Natural killer cell (primary cell): ENCODE data around the gene SPTBN4. TPM values are rescaled to one million over a fixed set of nuclear protein-coding genes. Genes with fewer than 3 reads are reported as not detected.

Experiments used
- ATAC-seq, 3 donors: fragments of 150-1000 bp in 2 of 3; fragments of 200-7000 bp in 1 of 3; cut with Tn5 transposase; 1 replicate in 1 of 3; 2 replicates in 2 of 3; pipeline ENCODE4 v1.10.0; 2021; ENCODE audit warnings: mild to moderate bottlenecking in 2 of 3, moderate library complexity in 2 of 3
- DNase-seq, 2 donors: peaks; one replicate each; pipeline versions ENCODE4 v3.0.0 to v3.0.0-alpha.2; 2013 to 2021; ENCODE audit warnings: mixed read lengths in 1 of 2
- H3K27ac ChIP-seq: one replicate; pipeline ENCODE4 v1.5.1; 2013; ENCODE audit warnings: mild to moderate bottlenecking, low read length
- H3K27me3 ChIP-seq: one replicate; pipeline ENCODE4 v1.6.1; 2013; ENCODE audit warnings: low read length; ENCODE audit not compliant: control insufficient read depth, insufficient read depth
- H3K36me3 ChIP-seq: one replicate; pipeline ENCODE4 v1.6.1; 2013; ENCODE audit warnings: low read length; ENCODE audit not compliant: control insufficient read depth, insufficient read depth
- H3K4me1 ChIP-seq: one replicate; pipeline ENCODE4 v1.6.1; 2013; ENCODE audit warnings: low read length; ENCODE audit not compliant: control insufficient read depth, insufficient read depth
- H3K4me3 ChIP-seq: one replicate; pipeline ENCODE4 v1.5.1; 2013; ENCODE audit warnings: low read length
- H3K9me3 ChIP-seq: one replicate; pipeline ENCODE4 v1.6.1; 2013; ENCODE audit warnings: low read length; ENCODE audit not compliant: control insufficient read depth, insufficient read depth
- H3K27ac Mint-ChIP-seq, 2 donors: one replicate each; pipeline ENCODE4 v1.8.0; 2022; ENCODE audit warnings: mild to moderate bottlenecking in 2 of 2, mixed read lengths in 2 of 2, moderate library complexity in 1 of 2
- H3K27me3 Mint-ChIP-seq, 2 donors: one replicate each; pipeline ENCODE4 v1.8.0; 2022; ENCODE audit warnings: low read depth in 2 of 2, mixed read lengths in 2 of 2
- H3K36me3 Mint-ChIP-seq: one replicate; pipeline ENCODE4 v1.8.0; 2022; ENCODE audit warnings: mixed read lengths
- H3K4me1 Mint-ChIP-seq, 2 donors: one replicate each; pipeline ENCODE4 v1.8.0; 2022; ENCODE audit warnings: mixed read lengths in 2 of 2
- H3K4me3 Mint-ChIP-seq: one replicate; pipeline ENCODE4 v1.8.0; 2022; ENCODE audit warnings: mild to moderate bottlenecking, moderate library complexity, mixed read lengths
- H3K9me3 Mint-ChIP-seq, 2 donors: one replicate each; pipeline ENCODE4 v1.8.0; 2022; ENCODE audit warnings: mixed read lengths in 2 of 2
- WGBS: methylation state at CpG from one replicate; pipeline ENCODE4 v1.1.7; 2013; ENCODE audit warnings: missing lambda C conversion rate; ENCODE audit not compliant: insufficient coverage; 5-methylcytosine and 5-hydroxymethylcytosine counted together
- intact Hi-C: fragments of 100-400 bp; cut with micrococcal nuclease; formaldehyde crosslinking; loops from one replicate; pipeline ENCODE4 v1.14.2; 2022
- total RNA-seq, 4 donors: library from RNA; stranded (reverse); fragments of 120-200 nt in 1 of 4; gene quantifications; one replicate each; pipeline versions ENCODE4 v1.2.3 to v1.2.4, GENCODE V29; 2013 to 2022
- TF ChIP-seq, protein P1 (sequence below): fragments of 200-600 bp; IDR thresholded peaks from one replicate; pipeline ENCODE4 v1.8.0; 2022; ENCODE audit warnings: antibody characterized with exemption

SPTBN4 gene
- total RNA-seq, 3 donors from 2014 or later (not counting 1 experiment from before 2014, with no cell fraction given): 0.16 to 0.63 (median 0.31) TPM

GRCh38 chr19:40512110-40512472 is 45.3 kb downstream of the SPTBN4 start:
- ATAC-seq (no peak), DNase-seq (no peak)
- Histone ChIP-seq H3K36me3 (no peaks in the 10 kb centered on the region), H3K4me3 (no peak overlapping the region), H3K4me1 (no peaks in the 10 kb centered on the region), H3K9me3 (no peaks in the 10 kb centered on the region), H3K27me3 (peaks cover 9% of the 10 kb centered on the region), H3K27ac (no peak overlapping the region)
- TF ChIP-seq, protein P1, sequence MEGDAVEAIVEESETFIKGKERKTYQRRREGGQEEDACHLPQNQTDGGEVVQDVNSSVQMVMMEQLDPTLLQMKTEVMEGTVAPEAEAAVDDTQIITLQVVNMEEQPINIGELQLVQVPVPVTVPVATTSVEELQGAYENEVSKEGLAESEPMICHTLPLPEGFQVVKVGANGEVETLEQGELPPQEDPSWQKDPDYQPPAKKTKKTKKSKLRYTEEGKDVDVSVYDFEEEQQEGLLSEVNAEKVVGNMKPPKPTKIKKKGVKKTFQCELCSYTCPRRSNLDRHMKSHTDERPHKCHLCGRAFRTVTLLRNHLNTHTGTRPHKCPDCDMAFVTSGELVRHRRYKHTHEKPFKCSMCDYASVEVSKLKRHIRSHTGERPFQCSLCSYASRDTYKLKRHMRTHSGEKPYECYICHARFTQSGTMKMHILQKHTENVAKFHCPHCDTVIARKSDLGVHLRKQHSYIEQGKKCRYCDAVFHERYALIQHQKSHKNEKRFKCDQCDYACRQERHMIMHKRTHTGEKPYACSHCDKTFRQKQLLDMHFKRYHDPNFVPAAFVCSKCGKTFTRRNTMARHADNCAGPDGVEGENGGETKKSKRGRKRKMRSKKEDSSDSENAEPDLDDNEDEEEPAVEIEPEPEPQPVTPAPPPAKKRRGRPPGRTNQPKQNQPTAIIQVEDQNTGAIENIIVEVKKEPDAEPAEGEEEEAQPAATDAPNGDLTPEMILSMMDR: no peak
- WGBS: 9% methylated on average over 1 of the region's 1 CpG
- Mint-ChIP-seq H3K9me3 (no peaks in the 10 kb centered on the region), H3K36me3 (no peaks in the 10 kb centered on the region), H3K4me3 (no peak overlapping the region), H3K27me3 (peaks cover 30 to 41% of the 10 kb centered on the region in 2 donors), H3K27ac (no peak overlapping the region), H3K4me1 (no peaks in the 10 kb centered on the region)
- intact Hi-C loops: no loop called here

- DNase-seq (no peak), ATAC-seq (peak in 1 of 3 donors; percentile 13)
- H3K27ac ChIP-seq: no peak overlapping the region
- Mint-ChIP-seq H3K27me3 (peaks cover 30 to 40% of the 10 kb centered on the region in 2 donors), H3K4me3 (no peak overlapping the region), H3K27ac (no peak overlapping the region), H3K36me3 (no peaks in the 10 kb centered on the region), H3K4me1 (no peaks in the 10 kb centered on the region), H3K9me3 (no peaks in the 10 kb centered on the region)
- peaks cover 9% of the 10 kb centered on the region for H3K27me3 ChIP-seq
- WGBS: 10% methylated on average over 105 of the region's 105 CpGs
- intact Hi-C loops: no loop called here
- H3K9me3 ChIP-seq: no peaks in the 10 kb centered on the region
- H3K36me3 ChIP-seq: no peaks in the 10 kb centered on the region
- no peak overlapping the region for H3K4me3 ChIP-seq
- H3K4me1 ChIP-seq: no peaks in the 10 kb centered on the region
- TF ChIP-seq, protein P1: no peak
Measured at GRCh38 chr19:40512473-40513344, 45.9 kb downstream of the SPTBN4 start.

DNA sequence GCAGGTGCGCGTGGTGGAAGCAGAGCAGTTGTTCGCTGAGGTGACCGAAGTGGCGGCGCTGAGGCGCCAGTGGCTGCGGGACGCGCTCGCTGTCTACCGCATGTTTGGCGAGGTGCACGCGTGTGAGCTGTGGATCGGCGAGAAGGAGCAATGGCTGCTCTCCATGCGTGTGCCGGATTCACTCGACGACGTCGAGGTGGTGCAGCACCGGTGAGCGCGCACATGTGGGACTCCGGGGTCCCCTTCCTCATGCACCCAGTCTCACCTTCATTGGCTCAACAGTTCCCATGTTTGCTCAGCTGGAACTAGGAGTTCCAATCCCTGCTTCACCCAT is 46.5 kb downstream of the SPTBN4 start:
- Mint-ChIP-seq H3K4me1 (no peaks in the 10 kb centered on the region), H3K9me3 (no peaks in the 10 kb centered on the region), H3K36me3 (no peaks in the 10 kb centered on the region), H3K27ac (no peak overlapping the region), H3K4me3 (no peak overlapping the region), H3K27me3 (peaks cover 30 to 37% of the 10 kb centered on the region in 2 donors)
- intact Hi-C loops: no loop called here
- H3K27ac ChIP-seq: no peak overlapping the region
- DNase-seq (no peak), ATAC-seq (no peak)
- peaks cover 9% of the 10 kb centered on the region for H3K27me3 ChIP-seq
- TF ChIP-seq, protein P1: no peak
- H3K36me3 ChIP-seq: no peaks in the 10 kb centered on the region
- 68% methylated on average over 27 of the region's 27 CpGs for WGBS
- H3K4me3 ChIP-seq: no peak overlapping the region
- no peaks in the 10 kb centered on the region for H3K9me3 ChIP-seq
- no peaks in the 10 kb centered on the region for H3K4me1 ChIP-seq
